A673 (cell line): ENCODE measurements around the gene CYYR1.

Experiments
- CTCF ChIP-seq: fragments of 300-800, 200-600 bp; sonication (generic); conservative IDR thresholded peaks from 2 replicates; pipeline ENCODE4 v1.5.1; 2017; ENCODE audit warnings: low read depth, mild to moderate bottlenecking, antibody characterized with exemption, low read length, moderate library complexity, mixed read lengths
- EZH2 ChIP-seq: fragments of 200-600 bp; sonication (generic); IDR thresholded peaks from 2 replicates; pipeline ENCODE4 v1.6.1; 2017; ENCODE audit warnings: borderline replicate concordance, low read depth, mild to moderate bottlenecking, mixed read lengths, antibody characterized with exemption, low read length; ENCODE audit not compliant: poor library complexity, severe bottlenecking

DNA sequence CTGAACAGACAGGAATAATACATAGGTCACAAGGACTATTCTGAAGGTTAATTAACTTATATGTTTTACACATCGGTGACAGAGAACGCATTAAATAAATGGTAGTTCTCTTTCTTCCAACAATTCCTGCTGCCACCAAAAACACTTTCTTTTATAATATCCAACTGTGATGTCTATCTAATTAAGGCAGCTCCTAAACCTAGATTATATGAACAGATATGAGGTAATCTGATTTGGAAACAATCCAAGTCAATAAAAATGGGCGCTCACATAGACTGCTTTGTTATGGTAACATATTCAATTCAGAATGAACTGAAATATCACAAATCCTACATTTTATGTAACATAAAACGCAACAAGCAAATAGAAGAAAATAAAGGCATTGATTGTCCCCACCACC is 16.0 kb downstream of the CYYR1 start:
- no peak for TF ChIP-seq CTCF
- TF ChIP-seq EZH2 = no peak
